ENCODE measurements around the gene TBL1XR1. TPM values are rescaled to one million over a fixed set of nuclear protein-coding genes. Genes with fewer than 3 reads are reported as not detected.
"Not testable (repeated sequence)": the region's sequence is repeated elsewhere in the genome, so short reads cannot be mapped to it uniquely, and the experiment has no call there.

Gene TBL1XR1
- total RNA-seq, 1 experiment from 2014 or later, result 161 TPM

GRCh38 chr3:177150218-177150916 lies 46.9 kb downstream of the TBL1XR1 start:
- H3K27me3 ChIP-seq, result no peaks in the 10 kb centered on the region
- no peak overlapping the region for H3K27ac ChIP-seq
- H3K4me1 ChIP-seq, result peaks cover 7% of the 10 kb centered on the region
- H3K9me3 ChIP-seq (replicated peaks), result no peaks in the 10 kb centered on the region; the same call in 1 of the 2 replicates
- H3K4me3 ChIP-seq, result no peak overlapping the region
- peaks cover 5% of the 10 kb centered on the region; the same call in 1 of the 2 replicates for H3K36me3 ChIP-seq
- DNase-seq, result no peak

GRCh38 chr3:177149106-177149505 lies 48.2 kb downstream of the TBL1XR1 start:
- peaks cover 5% of the 10 kb centered on the region; the same call in 1 of the 2 replicates for H3K36me3 ChIP-seq
- H3K27me3 ChIP-seq, result no peaks in the 10 kb centered on the region
- no peak overlapping the region for H3K27ac ChIP-seq
- H3K4me3 ChIP-seq, result no peak overlapping the region
- H3K4me1 ChIP-seq, result peaks cover 7% of the 10 kb centered on the region
- no peak for DNase-seq
- H3K9me3 ChIP-seq (replicated peaks), result no peaks in the 10 kb centered on the region; the same call in 1 of the 2 replicates

GRCh38 chr3:177147790-177148189 lies 49.5 kb downstream of the TBL1XR1 start:
- Histone ChIP-seq H3K36me3 (peaks cover 5% of the 10 kb centered on the region; the same call in 1 of the 2 replicates), H3K27me3 (no peaks in the 10 kb centered on the region), H3K9me3 (replicated peaks) (no peaks in the 10 kb centered on the region; the same call in 1 of the 2 replicates), H3K4me1 (peaks cover 7% of the 10 kb centered on the region), H3K4me3 (no peak overlapping the region), H3K27ac (no peak overlapping the region)
- DNase-seq, result no peak

- peaks cover 5% of the 10 kb centered on the region; the same call in 1 of the 2 replicates for H3K36me3 ChIP-seq
- no peaks in the 10 kb centered on the region for H3K27me3 ChIP-seq
- H3K4me3 ChIP-seq, result no peak overlapping the region
- no peak overlapping the region for H3K27ac ChIP-seq
- no peak for DNase-seq
- H3K4me1 ChIP-seq, result peaks cover 12% of the 10 kb centered on the region
- no peaks in the 10 kb centered on the region for H3K9me3 ChIP-seq (replicated peaks)
Measured at GRCh38 chr3:177146646-177147045, 50.6 kb downstream of the TBL1XR1 start.

DNA sequence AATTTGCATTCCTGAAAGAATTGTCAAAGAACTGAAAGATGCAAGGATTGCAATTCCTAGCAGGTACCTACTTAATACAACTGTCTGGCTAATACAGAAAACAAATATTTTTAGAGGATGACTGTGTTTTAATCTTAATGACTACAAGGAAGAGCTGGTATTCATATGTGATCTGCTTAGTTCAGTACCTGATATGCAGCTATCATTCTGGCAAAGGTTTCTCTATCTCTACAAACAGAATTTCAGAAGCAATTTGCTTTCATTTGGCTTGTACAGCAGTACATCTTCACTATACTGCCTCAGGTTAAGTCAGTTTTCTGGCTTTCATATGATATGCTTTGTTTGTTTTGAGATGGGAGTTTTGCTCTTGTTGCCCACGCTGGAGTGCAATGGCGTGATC lies 51.3 kb downstream of the TBL1XR1 start:
- DNase-seq, result no peak
- H3K9me3 ChIP-seq (replicated peaks), result no peaks in the 10 kb centered on the region
- no peaks in the 10 kb centered on the region for H3K27me3 ChIP-seq
- no peak overlapping the region for H3K4me3 ChIP-seq
- no peak overlapping the region for H3K27ac ChIP-seq
- peaks cover 18% of the 10 kb centered on the region for H3K4me1 ChIP-seq
- peaks cover 5% of the 10 kb centered on the region; the same call in 1 of the 2 replicates for H3K36me3 ChIP-seq

DNA sequence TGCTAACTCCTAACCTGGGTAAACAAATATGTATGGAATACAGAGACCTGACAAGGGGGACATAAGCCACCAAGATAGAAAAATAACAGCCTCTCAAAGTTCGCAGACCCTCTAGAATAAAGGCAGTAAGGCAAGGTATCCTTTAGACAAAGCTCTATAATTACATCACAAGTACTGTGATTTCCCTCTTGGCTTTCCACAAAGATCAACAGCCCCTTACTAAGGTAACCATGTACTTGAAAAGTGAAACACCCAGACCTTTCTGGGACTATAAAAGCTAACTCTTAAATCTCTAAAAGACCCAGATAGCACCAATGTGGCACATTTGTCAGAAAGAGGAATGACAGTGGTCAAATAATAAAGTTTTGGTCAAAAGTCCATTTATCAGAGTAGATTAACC lies 51.9 kb downstream of the TBL1XR1 start:
- Histone ChIP-seq H3K9me3 (replicated peaks) (no peaks in the 10 kb centered on the region), H3K36me3 (peaks cover 5% of the 10 kb centered on the region; the same call in 1 of the 2 replicates), H3K27ac (no peak overlapping the region), H3K4me1 (peaks cover 18% of the 10 kb centered on the region), H3K4me3 (no peak overlapping the region), H3K27me3 (no peaks in the 10 kb centered on the region)
- DNase-seq, result no peak

DNA sequence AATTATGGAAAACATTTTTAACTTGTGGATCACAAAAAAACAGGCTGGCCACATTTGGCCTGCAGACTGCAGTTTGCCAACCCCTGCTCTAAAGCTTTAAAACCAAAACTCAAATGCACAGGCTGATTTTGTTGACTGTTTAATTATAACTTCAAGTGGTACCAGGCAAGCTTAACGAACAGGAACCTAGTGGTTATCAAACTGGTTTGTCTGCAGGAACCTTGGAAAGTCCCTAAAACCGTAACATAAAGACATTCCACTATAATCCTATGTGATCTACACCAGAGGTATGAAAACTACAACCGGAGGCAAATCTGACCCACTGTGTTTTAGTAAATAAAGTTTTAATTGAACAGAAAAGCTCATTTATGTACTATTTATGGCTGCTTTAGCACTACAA lies 52.4 kb downstream of the TBL1XR1 start:
- H3K4me3 ChIP-seq, result no peak overlapping the region
- H3K27ac ChIP-seq, result no peak overlapping the region
- H3K27me3 ChIP-seq, result no peaks in the 10 kb centered on the region
- peaks cover 16% of the 10 kb centered on the region for H3K4me1 ChIP-seq
- no peaks in the 10 kb centered on the region for H3K9me3 ChIP-seq (replicated peaks)
- no peak for DNase-seq
- peaks cover 5% of the 10 kb centered on the region; the same call in 1 of the 2 replicates for H3K36me3 ChIP-seq

DNA sequence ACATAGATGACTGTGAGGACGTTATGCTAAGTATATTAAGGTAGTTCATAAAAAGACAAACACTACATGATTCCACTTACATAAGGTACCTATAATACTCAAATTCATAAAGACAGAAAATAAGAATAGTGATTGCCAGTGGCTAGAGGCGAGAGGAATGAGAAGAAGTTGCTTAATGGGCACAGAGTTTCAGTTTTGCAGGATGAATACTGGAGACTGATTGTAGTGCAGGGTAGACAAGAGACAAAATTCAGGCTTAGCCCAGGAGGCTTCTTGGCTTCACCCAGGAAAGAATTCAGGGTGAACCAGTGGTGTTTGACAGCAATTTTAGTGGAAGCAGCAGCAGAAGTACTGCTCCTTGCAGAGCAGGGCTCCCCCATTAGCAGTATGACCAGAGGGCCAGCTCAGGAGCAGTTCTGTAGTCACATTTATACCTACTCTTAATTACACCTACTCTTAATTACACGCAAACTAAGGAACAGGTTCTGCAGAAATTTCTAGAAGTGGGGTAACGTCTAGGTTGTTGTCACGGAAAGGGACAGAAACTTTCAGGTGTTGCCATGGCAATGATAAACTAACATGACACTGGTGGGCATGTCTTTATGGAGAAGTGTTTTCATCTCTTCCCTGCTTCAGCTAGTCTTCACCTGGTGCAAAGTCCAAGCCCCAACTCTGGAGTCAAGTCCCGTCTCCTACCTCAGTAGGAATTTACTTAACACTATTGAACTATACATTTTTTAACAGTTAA lies 55.2 kb downstream of the TBL1XR1 start:
- Histone ChIP-seq H3K4me1 (peaks cover 10% of the 10 kb centered on the region), H3K36me3 (no peaks in the 10 kb centered on the region; the same call in 1 of the 2 replicates), H3K4me3 (no peak overlapping the region), H3K27me3 (no peaks in the 10 kb centered on the region), H3K27ac (peak overlapping the region; percentile 37; the same call in 1 of the 2 replicates), H3K9me3 (replicated peaks) (no peaks in the 10 kb centered on the region)
- DNase-seq, result peak in 1 of 2 experiments; percentile 20

DNA sequence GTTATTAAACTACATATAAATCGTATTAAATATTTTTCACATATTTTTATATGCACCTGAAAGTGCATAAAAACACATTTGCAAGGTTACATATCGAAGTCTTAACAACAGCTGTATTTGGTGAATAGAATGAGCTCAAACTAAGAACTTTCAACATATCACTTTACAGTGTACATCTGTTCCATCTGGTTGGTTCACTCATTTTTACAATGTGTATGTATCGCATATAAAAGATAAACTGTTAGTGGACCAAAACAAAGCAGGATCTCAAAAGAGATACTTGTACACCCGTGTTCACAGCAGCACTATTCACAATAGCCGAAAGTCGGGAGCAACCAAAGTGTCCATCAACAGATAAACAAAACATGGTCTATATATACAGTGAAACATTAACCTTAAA lies 55.8 kb downstream of the TBL1XR1 start:
- Histone ChIP-seq H3K9me3 (replicated peaks) (no peaks in the 10 kb centered on the region), H3K4me3 (no peak overlapping the region), H3K4me1 (peaks cover 10% of the 10 kb centered on the region), H3K36me3 (no peaks in the 10 kb centered on the region; the same call in 1 of the 2 replicates), H3K27ac (peak overlapping the region; percentile 37; the same call in 1 of the 2 replicates), H3K27me3 (no peaks in the 10 kb centered on the region)
- DNase-seq, result peak in 1 of 2 experiments; percentile 52

DNA sequence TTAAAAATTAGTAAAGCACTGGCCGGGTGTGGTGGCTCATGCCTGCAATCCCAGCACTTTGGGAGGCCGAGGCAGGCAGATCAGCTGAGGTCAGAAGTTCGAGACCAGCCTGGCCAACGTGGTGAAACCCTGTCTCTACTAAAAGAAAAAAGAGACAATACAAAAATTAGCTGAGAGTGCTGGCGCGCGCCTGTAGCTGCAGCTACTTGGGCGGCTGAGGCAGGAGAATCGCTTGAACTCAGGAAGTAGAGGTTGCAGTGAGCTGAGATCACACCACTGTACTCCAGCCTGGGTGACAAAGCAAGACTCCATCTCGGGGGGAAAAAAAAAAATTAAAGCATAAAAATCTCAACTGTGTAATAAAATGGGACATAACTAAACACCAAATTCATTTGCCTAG lies 58.1 kb downstream of the TBL1XR1 start:
- H3K36me3 ChIP-seq; H3K4me3 ChIP-seq; DNase-seq; H3K27ac ChIP-seq; H3K27me3 ChIP-seq; H3K9me3 ChIP-seq (replicated peaks): not testable (repeated sequence)
- H3K4me1 ChIP-seq, result peaks cover 10% of the 10 kb centered on the region

GRCh38 chr3:177137774-177138705 lies 59.2 kb downstream of the TBL1XR1 start:
- no peaks in the 10 kb centered on the region for H3K27me3 ChIP-seq
- H3K4me1 ChIP-seq, result peaks cover 10% of the 10 kb centered on the region
- no peak for DNase-seq
- H3K4me3 ChIP-seq, result no peak overlapping the region
- no peaks in the 10 kb centered on the region for H3K9me3 ChIP-seq (replicated peaks)
- peaks cover 4% of the 10 kb centered on the region for H3K36me3 ChIP-seq
- no peak overlapping the region for H3K27ac ChIP-seq

- H3K27me3 ChIP-seq, result no peaks in the 10 kb centered on the region
- peaks cover 7% of the 10 kb centered on the region for H3K4me1 ChIP-seq
- no peaks in the 10 kb centered on the region for H3K9me3 ChIP-seq (replicated peaks)
- H3K27ac ChIP-seq, result no peak overlapping the region
- no peak for DNase-seq
- peaks cover 7% of the 10 kb centered on the region for H3K36me3 ChIP-seq
- no peak overlapping the region for H3K4me3 ChIP-seq
Measured at GRCh38 chr3:177136741-177137140, 60.5 kb downstream of the TBL1XR1 start.

- Histone ChIP-seq H3K27ac (no peak overlapping the region), H3K4me3 (no peak overlapping the region), H3K27me3 (no peaks in the 10 kb centered on the region), H3K36me3 (peaks cover 7% of the 10 kb centered on the region), H3K9me3 (replicated peaks) (no peaks in the 10 kb centered on the region), H3K4me1 (no peaks in the 10 kb centered on the region; the same call in 1 of the 2 replicates)
- no peak for DNase-seq
Measured at GRCh38 chr3:177135841-177136492, 61.3 kb downstream of the TBL1XR1 start.

DNA sequence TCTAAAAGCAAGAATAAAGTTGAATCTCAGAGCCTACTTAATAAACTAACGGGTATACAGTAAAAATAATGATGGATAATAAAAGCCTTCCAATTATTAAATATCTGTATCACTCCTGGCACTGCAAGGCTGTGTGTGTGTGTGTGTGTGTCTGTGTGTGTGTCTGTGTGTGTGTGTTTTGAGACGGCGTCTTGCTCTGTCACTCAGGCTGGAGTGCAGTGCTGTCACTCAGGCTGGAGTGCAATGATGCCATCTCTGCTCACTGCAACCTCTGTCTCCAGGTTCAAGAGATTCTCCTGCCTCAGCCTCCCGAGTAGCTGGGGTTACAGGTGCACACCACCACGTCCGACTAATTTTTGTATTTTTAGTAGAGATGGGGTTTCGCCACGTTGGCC lies 62.5 kb downstream of the TBL1XR1 start:
- peaks cover 7% of the 10 kb centered on the region for H3K36me3 ChIP-seq
- no peak overlapping the region for H3K4me3 ChIP-seq
- H3K27me3 ChIP-seq, result no peaks in the 10 kb centered on the region
- H3K9me3 ChIP-seq (replicated peaks), result no peaks in the 10 kb centered on the region
- no peak overlapping the region for H3K27ac ChIP-seq
- no peak for DNase-seq
- no peaks in the 10 kb centered on the region; the same call in 1 of the 2 replicates for H3K4me1 ChIP-seq

All from SJCRH30 (cell line).